OCI-LY7 (cell line): ENCODE data around the gene LRRC4B.

Source experiments
- EZH2phosphoT487 ChIP-seq: fragments of 200-600 bp; sonication (generic); IDR thresholded peaks from 2 replicates; pipeline ENCODE4 v1.6.1; 2018; ENCODE audit warnings: low read depth, borderline replicate concordance, mild to moderate bottlenecking, mixed run types, antibody characterized with exemption, low read length, moderate library complexity, mixed read lengths
- TF ChIP-seq, protein P1 (sequence below): fragments of 200-600 bp; sonication (generic); conservative IDR thresholded peaks from 2 replicates; pipeline ENCODE4 v1.5.1; 2014; ENCODE audit warnings: mild to moderate bottlenecking, antibody characterized with exemption, low read length, moderate library complexity, mixed read lengths

DNA sequence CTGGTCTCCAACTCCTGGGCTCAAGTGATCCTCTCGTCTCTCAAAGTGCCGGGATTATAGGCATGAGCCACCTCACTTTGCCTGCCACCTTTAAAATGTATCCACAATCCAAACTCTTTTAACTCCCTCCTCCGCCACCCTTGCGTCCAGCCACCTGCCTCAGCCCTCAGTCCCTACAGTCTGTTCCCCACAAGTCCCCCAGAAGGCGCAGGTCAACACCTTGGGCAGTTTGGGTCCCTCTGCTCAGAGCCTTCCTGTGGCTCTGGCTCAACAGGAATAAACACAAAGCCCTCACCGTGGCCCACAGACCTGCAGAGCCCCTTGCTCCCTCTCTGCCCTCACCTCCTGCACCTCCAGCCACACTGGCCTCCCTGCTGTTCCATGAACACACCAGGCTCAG is 99.4 kb downstream of the LRRC4B start:
- TF ChIP-seq, protein P1, sequence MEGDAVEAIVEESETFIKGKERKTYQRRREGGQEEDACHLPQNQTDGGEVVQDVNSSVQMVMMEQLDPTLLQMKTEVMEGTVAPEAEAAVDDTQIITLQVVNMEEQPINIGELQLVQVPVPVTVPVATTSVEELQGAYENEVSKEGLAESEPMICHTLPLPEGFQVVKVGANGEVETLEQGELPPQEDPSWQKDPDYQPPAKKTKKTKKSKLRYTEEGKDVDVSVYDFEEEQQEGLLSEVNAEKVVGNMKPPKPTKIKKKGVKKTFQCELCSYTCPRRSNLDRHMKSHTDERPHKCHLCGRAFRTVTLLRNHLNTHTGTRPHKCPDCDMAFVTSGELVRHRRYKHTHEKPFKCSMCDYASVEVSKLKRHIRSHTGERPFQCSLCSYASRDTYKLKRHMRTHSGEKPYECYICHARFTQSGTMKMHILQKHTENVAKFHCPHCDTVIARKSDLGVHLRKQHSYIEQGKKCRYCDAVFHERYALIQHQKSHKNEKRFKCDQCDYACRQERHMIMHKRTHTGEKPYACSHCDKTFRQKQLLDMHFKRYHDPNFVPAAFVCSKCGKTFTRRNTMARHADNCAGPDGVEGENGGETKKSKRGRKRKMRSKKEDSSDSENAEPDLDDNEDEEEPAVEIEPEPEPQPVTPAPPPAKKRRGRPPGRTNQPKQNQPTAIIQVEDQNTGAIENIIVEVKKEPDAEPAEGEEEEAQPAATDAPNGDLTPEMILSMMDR = no peak
- TF ChIP-seq EZH2phosphoT487 = no peak
